ENCODE data around the gene KRTAP11-1.

Gene KRTAP11-1

GRCh38 chr21:30880914-30881313 lies 466 bp downstream of the KRTAP11-1 start:
- TF ChIP-seq, protein P1, sequence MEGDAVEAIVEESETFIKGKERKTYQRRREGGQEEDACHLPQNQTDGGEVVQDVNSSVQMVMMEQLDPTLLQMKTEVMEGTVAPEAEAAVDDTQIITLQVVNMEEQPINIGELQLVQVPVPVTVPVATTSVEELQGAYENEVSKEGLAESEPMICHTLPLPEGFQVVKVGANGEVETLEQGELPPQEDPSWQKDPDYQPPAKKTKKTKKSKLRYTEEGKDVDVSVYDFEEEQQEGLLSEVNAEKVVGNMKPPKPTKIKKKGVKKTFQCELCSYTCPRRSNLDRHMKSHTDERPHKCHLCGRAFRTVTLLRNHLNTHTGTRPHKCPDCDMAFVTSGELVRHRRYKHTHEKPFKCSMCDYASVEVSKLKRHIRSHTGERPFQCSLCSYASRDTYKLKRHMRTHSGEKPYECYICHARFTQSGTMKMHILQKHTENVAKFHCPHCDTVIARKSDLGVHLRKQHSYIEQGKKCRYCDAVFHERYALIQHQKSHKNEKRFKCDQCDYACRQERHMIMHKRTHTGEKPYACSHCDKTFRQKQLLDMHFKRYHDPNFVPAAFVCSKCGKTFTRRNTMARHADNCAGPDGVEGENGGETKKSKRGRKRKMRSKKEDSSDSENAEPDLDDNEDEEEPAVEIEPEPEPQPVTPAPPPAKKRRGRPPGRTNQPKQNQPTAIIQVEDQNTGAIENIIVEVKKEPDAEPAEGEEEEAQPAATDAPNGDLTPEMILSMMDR (IDR thresholded peaks at IDR 0.05; ENCODE audit: borderline replicate concordance, insufficient read depth, low read depth, low read length) = no peak
- no peak overlapping the region for H3K4me3 ChIP-seq (ENCODE audit: low read depth, low read length)

DNA sequence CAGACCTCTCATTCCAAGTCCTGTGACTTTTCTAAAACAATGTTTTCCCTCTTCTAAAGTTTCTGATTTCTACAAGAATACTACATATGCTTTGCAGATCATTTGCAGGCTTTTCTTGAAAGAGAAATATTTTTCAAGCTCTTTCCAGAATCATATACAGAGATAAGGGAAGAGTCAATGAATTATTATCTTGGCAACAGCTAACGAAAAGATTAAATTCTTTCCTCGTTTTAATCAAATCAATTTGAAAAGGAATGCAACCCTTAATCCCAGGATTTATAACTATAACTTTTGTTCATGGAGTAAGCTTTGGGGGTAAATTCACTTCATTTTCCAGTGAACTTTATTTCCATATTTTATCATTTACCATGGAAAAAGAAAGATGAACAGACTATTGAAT lies 6.9 kb downstream of the KRTAP11-1 start:
- TF ChIP-seq, protein P1 (IDR thresholded peaks at IDR 0.05; ENCODE audit: borderline replicate concordance, insufficient read depth, low read depth, low read length) = no peak

DNA sequence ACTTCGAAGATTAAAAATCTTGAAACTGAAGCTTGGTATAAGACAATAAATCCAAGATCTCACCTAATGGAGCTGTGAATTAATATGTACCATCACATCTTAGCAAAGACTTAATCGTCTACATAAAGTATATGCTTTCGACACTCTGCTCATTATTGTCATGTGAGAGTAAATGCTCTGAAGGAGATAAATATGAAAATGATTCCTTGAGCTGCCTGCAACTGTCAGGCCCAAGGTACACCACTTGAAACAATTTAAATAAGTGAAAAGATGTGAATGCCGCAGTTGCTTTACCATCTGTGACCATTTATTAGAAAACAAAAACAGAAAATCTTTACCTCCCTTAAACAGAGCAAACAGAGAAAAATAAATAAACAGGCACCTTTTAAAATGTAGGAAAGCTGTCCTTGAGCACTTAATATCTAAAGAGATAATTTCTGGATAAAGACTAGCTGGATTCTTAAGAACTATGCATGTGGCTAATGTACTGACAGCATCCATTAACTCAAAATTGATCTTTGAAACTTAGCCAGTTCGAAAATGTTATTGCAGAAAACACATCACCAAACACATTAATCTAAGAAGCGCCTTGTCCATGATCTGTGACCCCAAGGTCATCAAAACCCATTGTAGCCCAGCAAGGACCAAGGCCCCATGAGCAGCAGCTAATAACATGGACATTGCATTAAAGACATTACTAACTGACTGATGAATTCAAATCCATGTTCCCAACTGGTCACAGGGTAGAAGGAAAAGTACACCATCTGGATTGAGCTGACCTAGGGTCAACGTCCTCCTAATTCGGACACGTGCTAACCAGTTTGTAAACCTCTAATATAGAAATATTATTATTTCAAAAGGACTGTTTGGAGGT lies 33.5 kb downstream of the KRTAP11-1 start:
- TF ChIP-seq, protein P1 (IDR thresholded peaks at IDR 0.05; ENCODE audit: borderline replicate concordance, insufficient read depth, low read depth, low read length) = no peak
- H3K4me3 ChIP-seq (ENCODE audit: low read depth, low read length) = no peak overlapping the region

More for the DNA sequence above, 6.9 kb downstream of the KRTAP11-1 start:
- no peak overlapping the region for H3K4me3 ChIP-seq (ENCODE audit: low read depth, low read length)

DNA sequence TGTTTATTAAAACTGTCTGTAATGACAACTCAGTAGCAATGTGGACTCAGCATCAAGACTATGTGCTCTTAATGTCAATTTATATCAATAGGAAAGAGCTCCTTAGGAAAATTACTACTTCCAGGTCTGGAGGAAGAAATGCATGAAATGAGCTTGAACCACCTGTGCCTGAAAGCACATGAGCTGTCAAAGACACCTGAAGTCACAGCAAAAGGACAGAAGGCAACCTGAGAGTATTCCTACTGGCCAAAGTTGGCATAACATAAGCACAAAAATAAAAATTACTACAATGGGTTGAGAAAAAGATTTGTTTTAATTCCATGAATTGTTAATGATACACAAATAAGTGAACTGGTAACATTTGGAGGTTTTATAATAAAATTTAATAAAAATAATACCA lies 38.4 kb downstream of the KRTAP11-1 start:
- TF ChIP-seq, protein P1 (IDR thresholded peaks at IDR 0.05; ENCODE audit: borderline replicate concordance, insufficient read depth, low read depth, low read length) = no peak
- H3K4me3 ChIP-seq (ENCODE audit: low read depth, low read length) = no peak overlapping the region

DNA sequence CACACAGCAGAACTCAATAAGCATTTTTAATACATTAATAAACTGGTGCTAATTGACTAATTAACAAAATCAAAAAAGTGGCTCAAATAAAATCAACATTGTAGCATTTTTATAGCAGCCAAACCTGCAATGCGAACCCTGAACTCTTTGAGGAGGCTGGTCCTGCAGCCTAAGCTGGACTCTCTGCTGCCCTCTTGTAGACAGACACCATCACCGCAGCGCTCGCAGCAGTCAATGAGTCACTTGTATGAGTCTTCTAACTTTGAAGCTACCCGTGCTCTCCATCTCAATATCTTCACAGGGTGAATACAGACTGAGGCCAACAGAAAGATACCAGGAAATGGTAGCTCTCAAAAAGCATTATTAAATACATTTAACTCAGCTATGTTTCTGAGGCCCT lies 42.1 kb downstream of the KRTAP11-1 start:
- TF ChIP-seq, protein P1 (IDR thresholded peaks at IDR 0.05; ENCODE audit: borderline replicate concordance, insufficient read depth, low read depth, low read length) = peak; percentile 57; the same call in 1 of the 2 replicates
- no peak overlapping the region for H3K4me3 ChIP-seq (ENCODE audit: low read depth, low read length)

GRCh38 chr21:30838536-30838935 lies 42.8 kb downstream of the KRTAP11-1 start:
- TF ChIP-seq, protein P1 (IDR thresholded peaks at IDR 0.05; ENCODE audit: borderline replicate concordance, insufficient read depth, low read depth, low read length) = no peak
- H3K4me3 ChIP-seq (ENCODE audit: low read depth, low read length) = no peak overlapping the region

DNA sequence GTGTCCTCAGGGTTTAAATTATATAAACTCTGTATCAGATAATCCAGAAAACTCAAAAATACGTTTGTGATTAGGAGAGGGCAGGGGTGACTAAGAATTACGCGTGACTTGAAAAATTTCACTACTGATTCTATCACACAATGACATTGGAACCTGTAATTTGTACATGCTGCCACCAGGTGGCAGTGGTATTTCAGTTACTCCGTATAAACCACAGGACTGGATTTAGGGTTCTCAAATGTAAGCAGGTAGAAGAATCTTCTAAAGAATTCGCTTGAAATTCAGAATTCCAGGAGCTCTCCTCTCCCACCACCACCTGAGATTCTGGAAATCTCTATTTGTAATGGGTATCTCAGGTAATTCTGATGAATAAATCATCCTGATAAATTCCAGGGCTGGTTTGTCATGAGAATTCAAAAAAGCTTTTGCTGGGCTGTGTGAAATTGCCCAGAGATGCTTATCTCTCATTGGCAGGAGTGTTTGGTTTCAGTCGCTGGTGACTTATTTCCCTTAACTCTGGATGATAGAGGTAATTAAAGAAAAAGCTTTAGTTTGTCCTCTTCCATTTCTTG lies 50.1 kb downstream of the KRTAP11-1 start:
- no peak overlapping the region for H3K4me3 ChIP-seq (ENCODE audit: low read depth, low read length)
- TF ChIP-seq, protein P1 (IDR thresholded peaks at IDR 0.05; ENCODE audit: borderline replicate concordance, insufficient read depth, low read depth, low read length) = peak; percentile 49; the same call in 1 of the 2 replicates
